OCI-LY7 (cell line): ENCODE measurements around the gene ADARB2. TPM values are rescaled to one million over a fixed set of nuclear protein-coding genes. Genes with fewer than 3 reads are reported as not detected.

Experiments used
- BruUV-seq: library from RNA; stranded (reverse); fragments of 400-500 nt; replicated peaks from 2 replicates; lab custom pipeline; 2021; lab: Mats Ljungman, UMichigan
- CTCF ChIA-PET: fragments of 300-600 bp; sonication (Branson Sonifier 250); formaldehyde crosslinking; loops from one replicate; lab custom pipeline; 2022; ENCODE audit warnings: antibody characterized with exemption; ENCODE audit not compliant: unreplicated experiment; lab: Charles Lee
- POLR2A ChIA-PET: fragments of 300-600 bp; sonication (Branson Sonifier 250); formaldehyde crosslinking; loops from one replicate; lab custom pipeline; 2022; ENCODE audit warnings: antibody characterized with exemption; lab: Charles Lee
- DNase-seq: peaks from one replicate; pipeline ENCODE4 v3.0.0-alpha.2; 2015; ENCODE audit warnings: low spot score
- H2AFZ ChIP-seq: fragments of 200-600 bp; sonication (generic), shearing (Covaris generic); 2 replicates; pipeline ENCODE4 v1.6.1; 2014; ENCODE audit warnings: mild to moderate bottlenecking, antibody characterized with exemption, low read length, moderate library complexity
- H3K27ac ChIP-seq: fragments of 200-600 bp; sonication (generic); 2 replicates; pipeline ENCODE4 v1.5.1; 2014; ENCODE audit warnings: mixed run types, low read depth, mild to moderate bottlenecking, moderate library complexity, low read length, inconsistent platforms; ENCODE audit not compliant: poor library complexity, severe bottlenecking
- H3K36me3 ChIP-seq: fragments of 200-600 bp; sonication (generic); 2 replicates; pipeline ENCODE4 v1.6.1; 2014; ENCODE audit warnings: mild to moderate bottlenecking, antibody characterized with exemption, low read length, moderate library complexity, mixed read lengths; ENCODE audit not compliant: insufficient read depth
- H3K4me1 ChIP-seq: fragments of 200-600 bp; sonication (generic); 2 replicates; pipeline ENCODE4 v1.5.1; 2014; ENCODE audit warnings: mild to moderate bottlenecking, low read length; ENCODE audit not compliant: insufficient read depth, poor library complexity, severe bottlenecking
- H3K4me2 ChIP-seq: fragments of 200-600 bp; sonication (generic); 2 replicates; pipeline ENCODE4 v1.6.1; 2014; ENCODE audit warnings: mild to moderate bottlenecking, low read length
- H3K4me3 ChIP-seq: fragments of 200-600 bp; sonication (generic); 2 replicates; pipeline ENCODE4 v1.5.1; 2014; ENCODE audit warnings: mild to moderate bottlenecking, low read depth, low read length; ENCODE audit not compliant: poor library complexity, severe bottlenecking
- H3K79me2 ChIP-seq: fragments of 200-600 bp; sonication (generic); 2 replicates; pipeline ENCODE4 v1.6.1; 2016; ENCODE audit warnings: low read depth, mild to moderate bottlenecking, low read length, moderate library complexity, mixed read lengths; ENCODE audit not compliant: insufficient read depth
- H3K9me2 ChIP-seq: fragments of 200-600 bp; sonication (generic); 2 replicates; pipeline ENCODE4 v1.6.1; 2016; ENCODE audit warnings: mild to moderate bottlenecking, low read length, mixed read lengths; ENCODE audit not compliant: insufficient read depth
- H3K9me3 ChIP-seq: fragments of 200-600 bp; sonication (generic); 2 replicates; pipeline ENCODE4 v1.6.1; 2014; ENCODE audit warnings: mild to moderate bottlenecking, mixed run types, low read length, mixed read lengths
- H4K20me1 ChIP-seq: fragments of 200-600 bp; sonication (generic); 2 replicates; pipeline ENCODE4 v1.6.1; 2014; ENCODE audit warnings: mild to moderate bottlenecking, antibody characterized with exemption, low read length, moderate library complexity, mixed read lengths; ENCODE audit not compliant: insufficient read depth
- CTCF ChIP-seq: fragments of 200-600 bp; sonication (generic); conservative IDR thresholded peaks from 2 replicates; pipeline ENCODE4 v1.5.1; 2014; ENCODE audit warnings: mild to moderate bottlenecking, antibody characterized with exemption, low read length, moderate library complexity, mixed read lengths
- EZH2phosphoT487 ChIP-seq: fragments of 200-600 bp; sonication (generic); IDR thresholded peaks from 2 replicates; pipeline ENCODE4 v1.6.1; 2018; ENCODE audit warnings: low read depth, borderline replicate concordance, mild to moderate bottlenecking, mixed run types, antibody characterized with exemption, low read length, moderate library complexity, mixed read lengths
- intact Hi-C: fragments of 100-400 bp; cut with micrococcal nuclease; formaldehyde crosslinking; loops from one replicate; pipeline ENCODE4 v1.10.0; 2022; ENCODE audit not compliant: unreplicated experiment
- total RNA-seq, 2 experiments: library from RNA; depleted of rRNA in 1 of 2; stranded (reverse); fragments of >200 nt in 1 of 2; shearing (Covaris generic) in 1 of 2; gene quantifications; 2 replicates each; pipeline ENCODE4 v1.2.3, GENCODE V29; 2014 to 2022

ADARB2 gene
- total RNA-seq, 2 experiments from 2014 or later: 0.03 TPM; not detected in 1

- POLR2A ChIA-PET: no interaction called here
These were observed 568.6 kb downstream of the ADARB2 start for GRCh38 chr10:1168763-1169162.

GRCh38 chr10:1166828-1167275, 570.5 kb downstream of the ADARB2 start:
- TF ChIP-seq EZH2phosphoT487 (no peak), CTCF (no peak)
- Histone ChIP-seq H3K27ac (no peak overlapping the region), H3K4me1 (no peaks in the 10 kb centered on the region), H4K20me1 (no peaks in the 10 kb centered on the region), H2AFZ (no peak overlapping the region), H3K9me3 (no peaks in the 10 kb centered on the region), H3K4me3 (no peak overlapping the region), H3K36me3 (no peaks in the 10 kb centered on the region), H3K4me2 (no peak overlapping the region), H3K79me2 (no peaks in the 10 kb centered on the region), H3K9me2 (no peaks in the 10 kb centered on the region)
- DNase-seq: no peak
- intact Hi-C loops: no loop called here
- BruUV-seq: no TSS peak
- CTCF ChIA-PET: interaction anchor here (0.7 kb wide), 1 partner anchor 17 kb away, joined by 3 read pairs; no protein-coding TSS in a partner anchor
- POLR2A ChIA-PET: no interaction called here

More at GRCh38 chr10:1168763-1169162, 568.6 kb downstream of the ADARB2 start:
- no peak for DNase-seq
- CTCF ChIA-PET: no interaction called here
- no peaks in the 10 kb centered on the region for H3K36me3 ChIP-seq
- no peak overlapping the region for H3K4me3 ChIP-seq
- no peaks in the 10 kb centered on the region for H3K4me1 ChIP-seq
- intact Hi-C loops: no loop called here
- BruUV-seq: no TSS peak
- H3K79me2 ChIP-seq: no peaks in the 10 kb centered on the region
- H4K20me1 ChIP-seq: no peaks in the 10 kb centered on the region
- no peaks in the 10 kb centered on the region for H3K9me2 ChIP-seq
- TF ChIP-seq EZH2phosphoT487: no peak
- no peak for TF ChIP-seq CTCF
- no peaks in the 10 kb centered on the region for H3K9me3 ChIP-seq
- H3K4me2 ChIP-seq: no peak overlapping the region
- no peak overlapping the region for H2AFZ ChIP-seq
- H3K27ac ChIP-seq: no peak overlapping the region

DNA sequence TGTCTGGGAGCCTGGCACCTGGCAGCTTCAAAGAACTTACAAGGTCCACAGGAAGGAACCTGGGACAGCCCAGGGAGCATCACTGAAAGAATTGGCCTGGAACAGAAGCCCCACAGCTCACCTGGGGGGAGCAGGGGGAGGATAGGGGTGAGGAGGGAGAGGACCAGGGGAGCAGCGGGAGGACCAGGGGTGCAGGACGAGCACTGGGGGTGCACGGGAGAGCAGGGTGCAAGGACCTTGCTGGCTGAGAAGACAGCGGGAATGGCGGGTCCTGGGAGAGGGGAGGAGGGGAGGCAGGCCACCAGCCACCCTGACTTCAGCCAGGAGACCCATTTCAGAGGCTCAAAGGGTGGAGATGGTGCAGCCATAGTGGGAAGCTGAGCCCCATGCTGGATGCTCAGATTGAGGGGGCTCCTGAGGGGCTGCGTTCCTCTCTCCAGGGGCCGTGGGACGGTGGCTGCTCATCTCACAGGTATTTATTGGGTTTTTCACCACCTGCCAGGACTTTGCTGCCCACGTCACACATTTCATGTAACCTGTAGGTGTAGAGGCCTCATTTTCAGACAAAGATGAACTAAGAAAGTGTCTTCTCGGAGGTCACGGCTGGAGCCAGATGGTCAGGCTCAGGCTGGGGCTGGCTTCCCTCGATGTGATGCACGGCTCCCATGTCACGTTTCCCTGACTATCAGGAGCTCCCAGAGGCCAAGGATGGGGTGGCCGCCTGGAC, 571.1 kb downstream of the ADARB2 start:
- Histone ChIP-seq H3K9me3 (no peaks in the 10 kb centered on the region), H4K20me1 (no peaks in the 10 kb centered on the region), H2AFZ (no peak overlapping the region), H3K9me2 (no peaks in the 10 kb centered on the region), H3K4me2 (no peak overlapping the region), H3K79me2 (no peaks in the 10 kb centered on the region), H3K36me3 (no peaks in the 10 kb centered on the region), H3K27ac (no peak overlapping the region), H3K4me3 (no peak overlapping the region), H3K4me1 (no peaks in the 10 kb centered on the region)
- intact Hi-C loops: no loop called here
- POLR2A ChIA-PET: no interaction called here
- CTCF ChIA-PET: interaction anchor here (0.7 kb wide), 1 partner anchor 18 kb away, joined by 3 read pairs; no protein-coding TSS in a partner anchor
- no TSS peak for BruUV-seq
- no peak for TF ChIP-seq CTCF
- TF ChIP-seq EZH2phosphoT487: no peak
- no peak for DNase-seq
